Body of pancreas (tissue), 4 donors: ENCODE measurements around the gene OTUB2. TPM values are rescaled to one million over a fixed set of nuclear protein-coding genes. Genes with fewer than 3 reads are reported as not detected.

Experiments used
- ATAC-seq: fragments of 150-250 bp; one replicate; pipeline ENCODE4 v1.9.1; 2016
- DNase-seq, 4 donors: peaks; one replicate each; pipeline ENCODE4 v3.0.0-alpha.2; 2019
- H3K27ac ChIP-seq, 4 donors: fragments of 200-600 bp; sonication (generic); 1 replicate in 3 of 4; 2 replicates in 1 of 4; pipeline versions ENCODE4 v1.5.1 to v1.6.1; 2016 to 2019; ENCODE audit warnings: mild to moderate bottlenecking in 1 of 4, mixed read lengths in 1 of 4, moderate library complexity in 1 of 4
- H3K27me3 ChIP-seq, 2 donors: fragments of 200-600 bp; sonication (generic); one replicate each; pipeline ENCODE4 v1.6.0; 2016; ENCODE audit warnings: mild to moderate bottlenecking in 1 of 2
- H3K36me3 ChIP-seq, 2 donors: fragments of 200-600 bp; sonication (generic); replicated peaks in 1 of 2; 2 replicates each; pipeline ENCODE4 v1.5.1; 2016; ENCODE audit warnings: low read depth in 2 of 2; ENCODE audit not compliant: insufficient read depth in 1 of 2
- H3K4me1 ChIP-seq: fragments of 200-600 bp; sonication (generic); one replicate; pipeline ENCODE4 v1.6.0; 2016
- H3K4me3 ChIP-seq, 2 donors: fragments of 200-600 bp; sonication (generic); 1 replicate in 1 of 2; 2 replicates in 1 of 2; pipeline ENCODE4 v1.5.1; 2016 to 2019
- H3K9me3 ChIP-seq, 3 donors: fragments of 200-600 bp; sonication (generic); 1 replicate in 2 of 3; 2 replicates in 1 of 3; pipeline ENCODE4 v1.5.1; 2016
- CTCF ChIP-seq, 7 experiments: fragments of 450-650 bp in 4 of 7; fragments of 200-600 bp in 3 of 7; sonication (generic) in 3 of 7; IDR thresholded peaks; one replicate each; pipeline ENCODE4 v1.5.1; 2016 to 2019; ENCODE audit warnings: antibody characterized with exemption in 7 of 7
- POLR2A ChIP-seq, 3 donors: fragments of 450-650 bp; IDR thresholded peaks; one replicate each; pipeline ENCODE4 v1.6.1; 2016; ENCODE audit warnings: antibody characterized with exemption in 3 of 3, mild to moderate bottlenecking in 2 of 3
- WGBS, 2 donors: methylation state at CpG; one replicate each; pipeline ENCODE4 v1.1.5; 2017; 5-methylcytosine and 5-hydroxymethylcytosine counted together
- intact Hi-C: fragments of 100-400 bp; cut with DNase I; formaldehyde crosslinking; loops from one replicate; pipeline ENCODE4 v1.15.1; 2023
- total RNA-seq, 2 donors: library from RNA; depleted of rRNA; stranded (reverse); fragments of >200 nt; gene quantifications; one replicate each; pipeline ENCODE4 v1.1.0, GENCODE V29; 2016

OTUB2 gene
- total RNA-seq, 2 donors from 2014 or later: 0.33 to 1.8 TPM

DNA sequence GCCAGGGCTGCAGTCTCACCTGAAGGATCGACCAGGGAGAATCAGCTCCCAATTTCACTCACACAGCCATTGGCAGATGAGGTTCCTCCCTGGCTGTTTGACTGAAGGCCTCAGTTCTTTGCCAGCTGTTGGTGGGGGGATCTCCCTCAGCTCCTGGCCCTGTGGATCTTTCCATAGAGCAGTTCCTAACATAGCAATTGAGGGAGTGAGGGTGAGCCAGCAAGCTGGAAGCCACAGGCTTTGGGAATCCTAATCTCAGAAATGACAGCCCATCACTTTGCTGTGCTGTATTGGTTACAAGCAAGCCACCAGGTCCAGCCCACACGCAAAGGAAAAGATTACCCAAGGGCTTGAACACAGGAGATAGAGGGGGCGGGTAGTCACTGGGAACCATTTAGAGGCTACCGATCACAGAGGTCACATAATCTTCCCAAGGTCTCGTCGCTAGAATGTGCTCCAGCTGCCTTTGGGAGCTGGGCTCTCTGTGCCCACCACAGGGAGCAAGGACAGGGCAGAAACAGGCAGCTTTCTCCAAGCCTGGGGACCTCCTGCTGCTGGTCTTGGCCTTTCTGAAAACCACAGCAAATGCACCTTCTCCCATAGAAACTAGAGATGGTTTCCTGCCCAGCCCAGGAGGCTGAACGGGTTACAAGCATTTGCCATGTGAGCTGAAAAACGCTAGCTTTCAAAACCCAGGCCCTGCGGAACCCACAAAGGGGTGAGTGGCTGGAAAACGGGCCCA is 4.6 kb upstream of the OTUB2 start:
- Histone ChIP-seq H3K27me3 (no peaks in the 10 kb centered on the region), H3K4me3 (no peak overlapping the region), H3K4me1 (peaks cover 11% of the 10 kb centered on the region), H3K9me3 (no peaks in the 10 kb centered on the region), H3K27ac (no peak overlapping the region), H3K36me3 (no peaks in the 10 kb centered on the region)
- DNase-seq (no peak), ATAC-seq (no peak)
- intact Hi-C loops: no loop called here
- WGBS, 2 donors: 48 to 69% methylated on average over 9 of the region's 10 CpGs
- TF ChIP-seq CTCF (IDR thresholded peaks at IDR 0.05): no peak
- TF ChIP-seq POLR2A (IDR thresholded peaks at IDR 0.05): no peak

- DNase-seq (no peak), ATAC-seq (no peak)
- no peak overlapping the region for H3K4me3 ChIP-seq
- 76 to 86% methylated on average over 10 of the region's 10 CpGs for WGBS, 2 donors
- TF ChIP-seq CTCF (IDR thresholded peaks at IDR 0.05) (no peak), POLR2A (IDR thresholded peaks at IDR 0.05) (no peak)
- intact Hi-C loops: no loop called here
- H3K27me3 ChIP-seq: no peaks in the 10 kb centered on the region
- no peaks in the 10 kb centered on the region for H3K9me3 ChIP-seq
- H3K4me1 ChIP-seq: peaks cover 19% of the 10 kb centered on the region
- H3K27ac ChIP-seq: no peak overlapping the region
- H3K36me3 ChIP-seq: no peaks in the 10 kb centered on the region
Measured at GRCh38 chr14:94022532-94023411, 3.4 kb upstream of the OTUB2 start.

- ATAC-seq (no peak), DNase-seq (no peak)
- Histone ChIP-seq H3K4me1 (peaks cover 15% of the 10 kb centered on the region), H3K4me3 (no peak overlapping the region), H3K27me3 (no peaks in the 10 kb centered on the region), H3K9me3 (no peaks in the 10 kb centered on the region), H3K27ac (no peak overlapping the region), H3K36me3 (no peaks in the 10 kb centered on the region)
- WGBS, 2 donors: 94 to 100% methylated on average over 2 of the region's 2 CpGs
- intact Hi-C loops: no loop called here
- TF ChIP-seq POLR2A (IDR thresholded peaks at IDR 0.05) (no peak), CTCF (IDR thresholded peaks at IDR 0.05) (no peak)
Measured at GRCh38 chr14:94024549-94024948, 1.6 kb upstream of the OTUB2 start.

DNA sequence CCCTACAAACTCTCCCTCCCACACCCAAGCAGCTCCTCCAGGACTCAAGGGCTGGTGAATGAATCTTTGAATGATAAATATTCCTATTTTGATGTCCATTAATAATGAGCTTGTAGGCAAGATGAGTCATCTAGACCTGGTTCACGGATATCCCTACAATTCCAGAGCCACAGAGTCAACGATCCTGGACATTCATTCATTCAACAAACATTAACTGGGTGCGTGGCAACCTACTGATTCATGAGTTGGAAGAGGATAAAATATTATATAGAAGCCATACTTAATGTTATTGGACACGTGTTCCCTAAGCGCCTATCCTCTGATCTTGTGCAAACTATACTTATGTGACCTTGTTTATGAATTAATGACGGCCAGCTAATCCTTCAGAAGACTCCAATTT is 420 bp upstream of the OTUB2 start:
- Histone ChIP-seq H3K4me3 (no peak overlapping the region), H3K36me3 (no peaks in the 10 kb centered on the region), H3K4me1 (peaks cover 13% of the 10 kb centered on the region), H3K9me3 (no peaks in the 10 kb centered on the region), H3K27ac (no peak overlapping the region), H3K27me3 (no peaks in the 10 kb centered on the region)
- no peak for TF ChIP-seq CTCF (IDR thresholded peaks at IDR 0.05)
- no peak for TF ChIP-seq POLR2A (IDR thresholded peaks at IDR 0.05)
- ATAC-seq: no peak
- intact Hi-C loops: no loop called here
- no peak for DNase-seq
- WGBS, 2 donors: 35% methylated on average over 6 of the region's 6 CpGs
